Adipose tissue (tissue), 3 donors: ENCODE measurements around the gene ITGB7. TPM values are rescaled to one million over a fixed set of nuclear protein-coding genes. Genes with fewer than 3 reads are reported as not detected.
"Not testable (repeated sequence)": the region's sequence is repeated elsewhere in the genome, so short reads cannot be mapped to it uniquely, and the experiment has no call there.

Experiments
- H3K27ac ChIP-seq: one replicate; pipeline ENCODE4 v1.5.1; 2013; ENCODE audit warnings: low read depth, low read length
- WGBS, 3 donors: extraction: QIAGEN DNeasy Blood & Tissue Kit; methylation state at CpG; one replicate each; pipeline ENCODE4 v1.1.7; 2013; 5-methylcytosine and 5-hydroxymethylcytosine counted together
- polyA plus RNA-seq, 3 donors: library from polyadenylated mRNA; stranded (reverse); fragments of 200-250 nt; gene quantifications; one replicate each; pipeline ENCODE4 v1.2.3, GENCODE V29; 2013
- donor health status: healthy with polysubstance abuse.
- donor health status: Bipolar disorder and iron deficiency.
- donor health status: healthy.

Gene ITGB7
- polyA plus RNA-seq, 3 donors: 1.9 to 3.0 (median 2.3) TPM

DNA sequence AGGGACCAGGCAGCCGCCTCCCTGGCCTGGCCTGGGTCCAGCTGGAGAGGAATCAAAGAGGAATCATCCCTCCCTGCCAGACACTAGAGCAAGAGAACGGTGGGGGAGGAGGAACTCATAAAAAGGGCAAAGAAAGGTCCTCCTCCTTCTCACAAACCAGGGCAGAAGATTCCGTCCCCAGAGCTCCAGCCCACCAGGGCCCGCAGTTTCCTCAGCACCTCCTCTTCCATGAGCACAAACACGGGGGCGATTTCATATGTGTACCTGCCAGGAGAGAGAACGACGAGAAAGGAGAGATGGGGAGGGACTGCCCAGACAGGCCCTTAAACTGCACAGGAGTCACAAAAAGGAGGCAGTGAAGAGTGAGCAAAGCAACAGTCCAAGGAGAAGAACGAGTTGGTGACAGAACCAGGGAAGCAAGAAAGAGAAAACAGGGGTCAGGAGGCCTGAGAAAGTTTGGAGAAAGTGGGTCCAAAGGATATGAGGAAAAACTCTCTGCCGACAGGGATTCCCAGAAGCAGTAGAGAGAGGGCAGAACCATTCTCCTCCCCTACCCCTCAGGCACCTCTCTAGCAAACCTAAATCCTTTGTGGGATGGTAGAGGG is 35.2 kb downstream of the ITGB7 start:
- WGBS, 3 donors: 58 to 65% (median 58%) methylated on average over 10 of the region's 10 CpGs
- H3K27ac ChIP-seq: no peak overlapping the region

DNA sequence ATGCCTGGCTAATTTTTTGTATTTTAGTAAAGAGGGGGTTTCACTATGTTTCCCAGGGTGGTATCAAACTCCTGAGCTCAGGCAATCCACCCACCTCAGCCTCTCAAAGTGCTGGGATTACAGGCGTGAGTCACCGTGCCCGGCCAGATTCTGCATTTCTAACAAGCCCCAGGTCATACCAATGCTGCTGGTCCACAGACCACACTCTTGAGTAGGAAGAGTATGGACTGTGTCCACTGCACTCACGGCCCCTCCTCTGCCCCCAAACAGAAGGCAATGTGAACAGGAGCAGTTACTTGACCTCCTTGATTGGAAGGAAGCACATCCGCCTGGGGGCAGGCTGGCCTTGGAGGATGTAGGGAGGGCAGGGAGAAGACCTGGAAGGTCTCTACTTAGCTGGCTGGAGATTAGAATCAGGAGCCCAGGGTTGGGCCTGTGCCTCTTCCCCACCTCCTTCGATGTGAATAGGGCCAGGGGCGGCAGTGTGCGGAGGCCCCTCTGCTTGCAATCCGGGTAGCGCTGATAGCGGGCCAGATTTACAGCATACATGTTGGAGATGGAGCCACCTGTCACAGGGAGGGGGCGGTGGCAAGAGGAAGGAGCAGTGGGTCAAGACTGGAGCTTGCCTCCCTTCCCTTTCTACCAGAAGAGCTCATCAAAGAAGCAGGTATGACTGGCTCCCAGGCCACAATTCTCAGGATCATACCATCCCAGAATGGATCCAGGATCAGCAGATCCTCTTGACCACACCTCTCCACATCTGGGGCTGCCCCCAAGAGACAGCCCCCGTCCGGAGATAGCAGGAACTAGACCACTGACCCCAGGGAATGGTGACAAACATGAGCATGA is 36.0 kb downstream of the ITGB7 start:
- 79 to 88% (median 86%) methylated on average over 14 of the region's 14 CpGs for WGBS, 3 donors
- H3K27ac ChIP-seq: no peak overlapping the region

DNA sequence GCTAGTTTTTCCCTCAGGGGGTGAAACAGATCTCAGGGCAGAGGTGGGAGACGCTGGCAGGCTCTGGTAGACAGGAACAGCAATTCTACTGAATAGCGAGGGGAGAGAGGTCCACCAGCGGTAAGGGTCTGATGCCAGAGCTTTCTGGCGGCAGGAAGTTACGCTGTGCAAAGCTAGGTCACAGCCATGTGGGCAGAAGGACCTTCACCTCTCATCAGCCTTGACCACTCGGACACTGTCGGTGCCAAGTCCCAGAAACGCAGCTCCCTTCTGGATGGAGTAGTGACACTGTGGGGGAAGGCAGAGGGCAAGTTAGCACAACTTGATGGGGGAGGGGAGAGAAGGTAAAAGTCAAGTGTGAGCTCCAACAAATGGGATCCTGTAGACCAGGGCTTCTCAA is 36.8 kb downstream of the ITGB7 start:
- H3K27ac ChIP-seq: no peak overlapping the region
- WGBS, 3 donors: 90 to 93% (median 91%) methylated on average over 8 of the region's 8 CpGs

DNA sequence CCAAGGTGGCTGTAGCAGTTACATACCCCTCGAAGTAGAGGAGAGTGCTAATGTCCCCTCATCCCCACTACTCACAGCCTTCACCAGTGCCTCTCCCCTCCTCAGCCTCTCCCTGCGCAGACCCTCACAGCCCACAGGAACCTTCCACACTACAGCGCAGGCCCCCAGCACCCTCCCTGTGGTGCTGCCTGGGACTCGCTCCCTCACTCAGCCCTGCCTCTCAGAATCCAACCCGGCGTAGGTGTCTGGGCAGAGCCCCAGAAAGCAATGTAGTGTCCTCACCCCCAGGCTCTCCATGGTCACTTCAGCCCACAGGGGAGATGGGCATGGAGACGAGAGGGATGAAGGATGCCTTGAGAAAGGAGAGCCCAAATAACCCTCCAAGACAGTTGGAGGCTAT is 37.4 kb downstream of the ITGB7 start:
- H3K27ac ChIP-seq: no peak overlapping the region
- 94 to 96% (median 94%) methylated on average over 7 of the region's 7 CpGs for WGBS, 3 donors

DNA sequence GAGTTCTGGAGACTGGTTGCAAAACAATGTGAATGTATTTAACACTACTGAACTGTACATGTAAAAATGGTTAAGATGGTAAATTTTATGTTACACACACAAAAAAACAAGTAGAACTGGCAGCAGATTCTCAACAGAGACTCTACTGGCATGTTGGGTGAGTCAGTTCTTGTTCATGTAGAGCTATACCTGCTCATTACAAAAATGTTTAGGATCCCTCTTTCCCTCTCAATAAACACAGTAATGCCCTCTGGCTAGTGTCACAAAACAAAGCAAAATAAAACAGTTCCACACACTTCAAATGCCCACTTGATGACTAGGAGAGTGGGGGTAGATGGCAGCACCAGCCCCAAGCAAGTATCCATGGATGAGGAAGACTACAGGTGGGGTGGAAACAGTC is 40.2 kb downstream of the ITGB7 start:
- no peak overlapping the region for H3K27ac ChIP-seq

DNA sequence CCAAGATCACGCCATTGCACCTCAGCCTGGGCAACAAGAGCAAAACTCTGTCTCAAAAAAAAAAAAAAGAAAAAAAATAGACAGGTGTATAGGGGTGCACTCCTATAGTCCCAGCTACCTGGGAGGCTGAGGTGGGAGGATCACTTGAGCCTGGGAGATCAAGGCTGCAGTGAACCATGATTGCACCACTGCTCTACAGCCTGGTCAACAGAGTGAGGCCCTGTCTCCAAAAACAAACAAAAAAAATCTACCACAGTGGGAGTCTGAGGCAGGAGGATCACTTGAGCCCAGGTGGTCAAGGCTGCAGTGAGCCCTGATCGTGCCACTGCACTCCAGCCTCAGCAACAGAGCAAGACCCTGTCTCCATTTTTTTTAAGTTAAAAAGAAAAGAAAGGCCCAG is 44.0 kb downstream of the ITGB7 start:
- WGBS, 3 donors: 96 to 100% (median 100%) methylated on average over 2 of the region's 2 CpGs

DNA sequence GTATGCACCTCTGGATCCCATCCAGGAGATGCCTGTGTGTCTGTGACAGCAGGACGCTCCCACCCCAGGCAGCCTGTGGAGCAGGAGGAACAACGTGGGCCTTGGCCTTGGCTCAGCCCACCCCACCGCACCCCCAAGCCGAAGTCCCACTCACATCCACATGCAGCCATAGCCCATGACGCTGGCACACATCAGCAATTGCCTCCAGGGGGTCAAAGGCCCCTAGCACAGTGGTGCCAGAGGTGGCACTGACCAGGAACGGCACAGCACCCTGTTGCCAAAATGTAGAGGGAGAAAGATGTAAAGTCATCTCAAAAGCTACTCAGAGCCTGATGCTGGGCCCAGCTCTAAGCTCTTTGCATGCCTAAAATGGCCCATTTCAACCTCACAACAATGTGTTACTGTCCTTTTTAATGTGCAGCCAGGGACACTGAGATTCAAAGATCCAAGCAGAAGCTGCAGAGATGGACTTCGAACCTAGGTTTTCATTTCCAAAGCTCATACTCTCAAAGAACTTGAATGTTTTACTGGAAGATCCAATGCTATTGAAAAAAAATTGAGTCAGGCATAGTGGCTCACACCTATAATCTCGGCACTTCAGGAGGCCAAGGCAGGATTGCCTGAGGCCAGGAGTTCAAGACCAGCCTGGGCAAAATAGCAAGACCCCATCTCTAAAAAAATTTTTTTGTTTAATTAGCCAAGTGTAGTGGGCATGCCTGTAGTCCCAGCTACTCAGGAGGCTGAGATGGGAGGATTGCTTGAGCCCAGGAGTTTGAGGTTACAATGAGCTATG is 45.7 kb downstream of the ITGB7 start:
- H3K27ac ChIP-seq: no peak overlapping the region

More for the DNA sequence above, 44.0 kb downstream of the ITGB7 start:
- not testable (repeated sequence) for H3K27ac ChIP-seq

DNA sequence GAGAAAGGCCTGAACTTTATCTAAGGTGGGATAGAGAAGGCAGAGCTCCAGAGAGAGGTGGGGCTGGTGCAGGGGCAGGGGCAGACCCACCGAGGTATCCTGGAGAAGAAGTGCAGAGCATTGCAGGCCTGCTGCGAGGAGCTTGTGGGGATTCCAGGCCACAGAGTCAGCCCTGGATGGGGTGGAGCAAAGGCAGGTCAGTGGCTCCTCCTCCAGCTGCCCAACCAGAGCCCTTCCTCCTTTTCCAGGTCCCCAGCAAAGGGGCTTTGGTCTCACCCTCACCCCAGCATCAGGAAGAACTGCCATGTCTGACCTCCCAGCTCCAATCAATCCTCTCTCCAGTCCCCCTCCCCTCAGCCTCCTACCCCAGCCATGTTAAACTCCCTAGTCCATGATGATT is 46.4 kb downstream of the ITGB7 start:
- H3K27ac ChIP-seq: no peak overlapping the region
- WGBS, 3 donors: 80 to 88% (median 83%) methylated on average over 2 of the region's 2 CpGs

More for the DNA sequence above, 45.7 kb downstream of the ITGB7 start:
- WGBS, 3 donors: 90 to 94% (median 91%) methylated on average over 8 of the region's 8 CpGs

DNA sequence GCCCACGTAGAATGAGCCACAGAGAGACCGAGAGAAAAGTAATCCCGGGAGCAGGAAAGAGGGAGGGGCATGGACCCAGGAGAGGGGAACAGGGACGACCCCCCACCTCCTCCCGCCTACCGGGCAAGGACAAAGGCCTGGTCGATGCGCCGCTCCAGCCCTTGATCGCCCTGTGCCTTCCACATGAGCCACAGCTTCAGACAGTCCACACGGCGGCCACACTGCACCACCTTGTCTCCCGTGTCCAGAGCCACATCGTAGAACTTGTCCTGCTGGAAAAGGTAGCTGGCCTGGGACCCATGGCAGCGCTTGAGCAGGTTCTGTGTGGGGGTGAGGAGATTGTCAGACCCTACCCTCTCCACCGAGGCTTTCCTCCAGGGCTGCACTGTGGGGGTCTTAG is 47.1 kb downstream of the ITGB7 start:
- 78 to 86% (median 83%) methylated on average over 16 of the region's 16 CpGs for WGBS, 3 donors
- no peak overlapping the region for H3K27ac ChIP-seq

DNA sequence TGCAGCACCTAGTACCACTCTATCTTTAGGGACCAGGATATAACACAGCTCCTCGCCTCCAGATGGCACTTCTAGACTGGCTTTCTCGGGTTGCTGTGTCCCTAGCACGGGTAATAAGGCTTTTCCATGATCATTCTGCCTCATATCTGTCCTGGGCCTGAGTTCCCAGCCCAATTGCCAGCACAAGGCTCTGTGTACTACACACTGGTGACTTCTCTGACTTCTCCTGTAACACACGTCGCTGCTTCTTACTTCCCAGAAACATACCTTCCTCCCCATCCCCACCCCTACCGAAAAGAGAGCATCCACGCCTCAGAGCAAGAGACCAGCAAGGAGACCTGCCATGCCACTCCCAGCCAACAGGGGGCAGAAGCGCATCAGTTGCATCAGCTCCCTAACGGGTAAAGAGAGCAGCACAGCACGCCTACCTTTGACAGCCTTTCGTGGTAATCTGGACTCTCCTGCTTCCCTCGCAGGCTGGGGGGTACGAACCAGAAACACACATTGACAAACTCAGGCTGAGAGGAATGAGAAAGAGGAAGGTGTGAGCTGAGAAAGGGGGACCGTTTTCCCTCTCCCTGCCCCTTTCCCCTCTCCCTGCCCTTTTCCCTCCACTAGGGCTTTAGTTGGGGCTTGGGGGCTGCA is 47.7 kb downstream of the ITGB7 start:
- H3K27ac ChIP-seq: no peak overlapping the region

DNA sequence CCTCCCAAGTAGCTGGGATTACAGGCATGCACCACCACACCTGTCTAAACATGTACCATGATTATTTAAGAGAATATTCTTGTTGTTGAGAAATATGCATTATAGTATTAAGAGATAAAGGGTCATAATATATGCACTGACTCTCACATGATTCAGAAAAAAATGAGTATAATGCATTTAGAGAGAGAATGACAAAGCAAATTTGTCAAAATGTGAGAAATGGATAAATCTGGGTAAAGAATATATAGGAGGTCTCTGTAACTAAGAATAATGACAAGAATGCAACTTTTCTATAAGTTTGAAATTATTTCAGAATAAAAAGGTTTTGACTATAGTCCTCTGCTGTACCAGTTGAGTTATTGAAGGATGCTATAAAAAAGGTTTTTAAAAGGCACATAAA is 54.7 kb downstream of the ITGB7 start:
- no peak overlapping the region for H3K27ac ChIP-seq

More for the DNA sequence above, 47.7 kb downstream of the ITGB7 start:
- 13 to 15% (median 14%) methylated on average over 14 of the region's 14 CpGs for WGBS, 3 donors

DNA sequence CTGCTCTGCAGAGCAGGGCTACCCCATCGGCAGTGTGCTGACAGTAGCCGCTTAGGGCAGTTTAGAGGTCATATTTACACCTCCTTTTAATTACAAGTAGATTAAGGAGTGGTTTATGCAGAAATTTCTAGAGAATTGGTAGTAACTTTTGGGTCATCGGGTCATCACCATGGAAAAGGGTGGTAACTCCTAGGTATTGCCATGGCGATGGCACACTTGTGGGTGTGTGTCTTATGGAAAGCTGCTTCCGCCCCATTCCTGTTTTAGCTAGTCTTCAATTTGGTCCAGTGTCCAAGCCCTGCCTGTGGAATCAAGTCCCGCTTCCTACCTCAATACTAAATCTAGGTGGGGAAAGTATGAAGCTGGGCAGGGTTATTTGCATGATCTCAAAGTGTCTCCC is 56.0 kb downstream of the ITGB7 start:
- 88 to 93% (median 92%) methylated on average over 6 of the region's 6 CpGs for WGBS, 3 donors
- no peak overlapping the region for H3K27ac ChIP-seq

DNA sequence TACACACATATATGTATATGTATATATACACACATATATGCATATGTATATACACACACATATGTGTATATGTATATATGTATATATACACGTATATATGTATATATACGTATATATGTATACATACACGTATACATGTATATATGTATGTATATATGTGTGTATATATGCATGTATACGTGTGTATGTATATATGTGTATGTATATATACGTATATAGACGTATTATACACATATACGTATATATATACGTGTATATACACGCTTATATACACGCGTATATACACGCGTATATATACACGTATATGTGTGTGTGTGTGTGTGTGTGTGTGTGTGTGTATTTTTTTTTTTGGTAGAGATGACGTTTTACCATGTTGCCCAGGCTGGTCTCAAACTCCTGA is 59.4 kb downstream of the ITGB7 start:
- H3K27ac ChIP-seq: no peak overlapping the region
- WGBS, 3 donors: 90 to 91% (median 91%) methylated on average over 15 of the region's 15 CpGs

DNA sequence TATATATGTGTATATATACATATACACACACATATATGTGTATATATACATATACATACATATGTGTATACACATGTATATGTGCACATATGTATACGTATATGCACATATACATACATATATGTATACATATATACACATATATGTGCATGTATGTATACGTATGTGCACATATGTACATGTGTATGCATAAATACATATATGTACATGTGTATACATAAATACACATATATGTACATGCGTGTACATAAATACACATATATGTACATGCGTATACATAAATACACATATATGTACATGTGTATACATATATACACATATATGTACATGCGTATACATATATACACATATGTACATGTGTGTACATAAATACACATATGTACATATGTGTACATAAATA is 59.9 kb downstream of the ITGB7 start:
- H3K27ac ChIP-seq: no peak overlapping the region
- 82 to 92% (median 91%) methylated on average over 5 of the region's 5 CpGs for WGBS, 3 donors

DNA sequence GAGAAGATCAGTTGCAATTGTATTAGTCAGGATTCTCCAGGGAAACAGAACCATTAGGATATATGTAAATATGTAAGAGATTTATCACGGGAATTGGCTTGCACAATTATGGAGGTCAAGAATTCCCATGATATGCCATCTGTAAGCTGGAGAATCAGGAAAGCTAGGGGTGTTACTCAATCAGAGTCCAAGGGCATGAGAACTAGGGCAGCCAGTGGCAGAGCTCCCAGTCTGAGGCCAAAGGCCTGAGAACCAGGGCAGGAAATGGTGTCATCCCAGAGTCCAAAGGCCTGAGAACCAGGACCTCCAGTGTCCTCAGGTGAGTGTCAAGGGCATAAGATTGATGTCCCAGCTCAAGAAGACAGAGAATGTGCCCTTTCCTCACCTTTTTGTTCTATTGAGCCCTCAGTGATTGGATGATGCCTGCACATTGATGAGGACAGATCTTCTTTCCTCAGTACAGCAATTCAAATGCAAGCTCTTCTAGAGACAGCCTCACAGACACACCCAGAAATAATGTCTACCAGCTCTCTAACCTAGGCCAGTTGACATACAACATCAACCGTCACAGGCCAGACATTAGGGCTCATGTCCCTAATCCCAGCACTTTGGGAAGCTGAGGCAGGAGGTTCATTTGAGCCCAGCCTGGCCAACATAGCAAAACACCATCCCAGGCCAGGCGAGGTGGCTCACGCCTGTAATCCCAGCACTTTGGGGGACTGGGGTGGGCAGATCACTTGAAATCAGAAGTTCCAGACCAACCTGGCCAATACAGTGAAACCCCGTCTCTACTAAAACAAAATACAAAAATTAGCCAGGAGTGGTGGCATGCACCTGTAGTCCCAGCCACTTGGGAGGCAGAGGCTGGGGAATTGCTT is 61.4 kb downstream of the ITGB7 start:
- WGBS, 3 donors: 82 to 90% (median 89%) methylated on average over 5 of the region's 5 CpGs
- no peak overlapping the region for H3K27ac ChIP-seq

DNA sequence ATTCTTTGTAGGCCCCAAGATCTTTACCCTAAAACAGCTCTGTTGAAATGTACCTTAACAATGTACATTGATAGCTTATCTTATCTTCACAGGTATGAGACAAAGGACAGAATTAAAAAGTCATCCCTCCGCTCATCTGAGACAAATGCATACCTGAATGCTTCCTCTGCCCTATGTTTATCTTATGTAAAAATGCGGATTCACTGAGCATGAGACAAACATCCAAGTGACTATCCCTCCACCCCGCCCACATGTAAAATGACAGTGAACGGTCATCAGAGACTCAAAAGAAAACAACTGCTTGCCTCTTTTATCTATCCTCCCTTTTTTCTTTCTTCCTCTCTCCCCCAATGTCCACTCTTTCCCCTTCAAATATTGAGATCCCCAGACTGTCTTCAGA is 63.7 kb downstream of the ITGB7 start:
- WGBS, 3 donors: 89 to 90% (median 89%) methylated on average over 4 of the region's 4 CpGs
- H3K27ac ChIP-seq: no peak overlapping the region
